Stomach (tissue), 9 donors: ENCODE results near the gene ZDHHC18. TPM values are rescaled to one million over a fixed set of nuclear protein-coding genes. Genes with fewer than 3 reads are reported as not detected.

Source experiments
- DNase-seq, 2 donors: peaks; one replicate each; pipeline versions ENCODE4 v3.0.0 to v3.0.0-alpha.2; 2013 to 2019
- H3K27ac ChIP-seq, 5 donors: fragments of 200-600 bp in 4 of 5; sonication (generic) in 4 of 5; one replicate each; pipeline ENCODE4 v1.5.1; 2013 to 2019; ENCODE audit warnings: mild to moderate bottlenecking in 1 of 5, moderate library complexity in 1 of 5
- H3K27me3 ChIP-seq, 3 donors: fragments of 200-600 bp; sonication (generic); one replicate each; pipeline ENCODE4 v1.5.1; 2017 to 2019; ENCODE audit warnings: mixed run types in 1 of 3
- H3K36me3 ChIP-seq, 4 donors: fragments of 200-600 bp; sonication (generic); 1 replicate in 3 of 4; 2 replicates in 1 of 4; pipeline ENCODE4 v1.5.1; 2016 to 2019
- H3K4me1 ChIP-seq, 4 donors: fragments of 200-600 bp; sonication (generic); one replicate each; pipeline ENCODE4 v1.5.1; 2016 to 2019
- H3K4me3 ChIP-seq, 4 donors: fragments of 200-600 bp; sonication (generic) in 3 of 4; one replicate each; pipeline ENCODE4 v1.5.1; 2016 to 2019; ENCODE audit warnings: mild to moderate bottlenecking in 1 of 4
- H3K9me3 ChIP-seq, 4 donors: fragments of 200-600 bp; sonication (generic); one replicate each; pipeline ENCODE4 v1.5.1; 2016 to 2019
- EP300 ChIP-seq: sonication (generic); formaldehyde crosslinking; IDR thresholded peaks from one replicate; pipeline ENCODE4 v1.6.1; 2017; ENCODE audit warnings: antibody characterized with exemption
- POLR2A ChIP-seq, 4 donors: fragments of 450-650 bp; IDR thresholded peaks; one replicate each; pipeline ENCODE4 v1.6.1; 2016; ENCODE audit warnings: antibody characterized with exemption in 4 of 4, control low read depth in 2 of 4, mild to moderate bottlenecking in 1 of 4, moderate library complexity in 1 of 4
- POLR2AphosphoS5 ChIP-seq, 3 donors: sonication (generic); formaldehyde crosslinking; IDR thresholded peaks; one replicate each; pipeline ENCODE4 v1.6.1; 2016; ENCODE audit warnings: antibody characterized with exemption in 3 of 3
- WGBS, 5 donors: extraction: QIAGEN DNeasy Blood & Tissue Kit in 3 of 5; methylation state at CpG; one replicate each; pipeline versions ENCODE4 v1.1.5 to v1.1.7; 2013 to 2018; 5-methylcytosine and 5-hydroxymethylcytosine counted together
- intact Hi-C: fragments of 100-400 bp; cut with DNase I; formaldehyde crosslinking; loops from one replicate; pipeline ENCODE4 v1.15.1; 2023; ENCODE audit warnings: low total_unique reads
- polyA plus RNA-seq, 3 donors: library from polyadenylated mRNA; stranded (reverse); fragments of 200-250 nt; gene quantifications; one replicate each; pipeline ENCODE4 v1.2.3, GENCODE V29; 2013
- total RNA-seq, 5 donors: library from RNA; depleted of rRNA; stranded (reverse); fragments of >200 nt; gene quantifications; one replicate each; pipeline versions ENCODE4 v1.1.0 to v1.2.3, GENCODE V29; 2014 to 2016
- TF ChIP-seq, protein P1 (sequence below), 7 experiments: fragments of 450-650 bp in 4 of 7; fragments of 200-600 bp in 3 of 7; sonication (generic) in 3 of 7; IDR thresholded peaks; one replicate each; pipeline ENCODE4 v1.5.1; 2016 to 2019; ENCODE audit warnings: antibody characterized with exemption in 7 of 7, control low read depth in 2 of 7, mild to moderate bottlenecking in 1 of 7
- donor health status: healthy with polysubstance abuse.
- donor health status: Bipolar disorder and iron deficiency.
- donor health status: healthy.

Gene ZDHHC18
- total and polyA plus RNA-seq, 8 donors, result 5.2 to 81.7 (median 9.2) TPM

DNA sequence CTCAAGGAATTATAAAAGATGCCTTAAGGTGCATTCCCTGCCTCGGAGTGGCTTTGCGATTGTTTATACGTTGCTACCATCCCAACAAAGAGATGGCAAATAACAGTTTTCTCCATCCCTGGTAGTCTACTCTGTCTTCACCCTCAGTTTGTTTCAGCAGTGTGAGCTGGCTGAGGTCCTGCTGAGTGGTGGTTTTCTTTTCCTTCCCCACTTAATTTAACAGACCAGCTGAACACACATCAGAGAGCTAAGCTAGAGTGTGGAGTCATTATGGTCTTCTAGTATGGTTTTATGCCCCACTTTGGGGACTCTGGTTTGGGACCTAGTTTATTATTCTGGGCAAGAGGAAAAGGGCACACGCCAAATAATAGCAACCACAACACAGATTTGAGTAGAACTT, 36.6 kb upstream of the ZDHHC18 start:
- H3K4me1 ChIP-seq, result peaks cover 23 to 56% (median 40%) of the 10 kb centered on the region in 4 donors
- no peak overlapping the region for H3K4me3 ChIP-seq
- peaks cover 13 to 38% (median 34%) of the 10 kb centered on the region in 4 donors for H3K36me3 ChIP-seq
- H3K27ac ChIP-seq, result peak overlapping the region in 2 of 5 donors; percentile 97 to 100
- no peak for TF ChIP-seq POLR2AphosphoS5 (IDR thresholded peaks at IDR 0.05)
- TF ChIP-seq, protein P1, sequence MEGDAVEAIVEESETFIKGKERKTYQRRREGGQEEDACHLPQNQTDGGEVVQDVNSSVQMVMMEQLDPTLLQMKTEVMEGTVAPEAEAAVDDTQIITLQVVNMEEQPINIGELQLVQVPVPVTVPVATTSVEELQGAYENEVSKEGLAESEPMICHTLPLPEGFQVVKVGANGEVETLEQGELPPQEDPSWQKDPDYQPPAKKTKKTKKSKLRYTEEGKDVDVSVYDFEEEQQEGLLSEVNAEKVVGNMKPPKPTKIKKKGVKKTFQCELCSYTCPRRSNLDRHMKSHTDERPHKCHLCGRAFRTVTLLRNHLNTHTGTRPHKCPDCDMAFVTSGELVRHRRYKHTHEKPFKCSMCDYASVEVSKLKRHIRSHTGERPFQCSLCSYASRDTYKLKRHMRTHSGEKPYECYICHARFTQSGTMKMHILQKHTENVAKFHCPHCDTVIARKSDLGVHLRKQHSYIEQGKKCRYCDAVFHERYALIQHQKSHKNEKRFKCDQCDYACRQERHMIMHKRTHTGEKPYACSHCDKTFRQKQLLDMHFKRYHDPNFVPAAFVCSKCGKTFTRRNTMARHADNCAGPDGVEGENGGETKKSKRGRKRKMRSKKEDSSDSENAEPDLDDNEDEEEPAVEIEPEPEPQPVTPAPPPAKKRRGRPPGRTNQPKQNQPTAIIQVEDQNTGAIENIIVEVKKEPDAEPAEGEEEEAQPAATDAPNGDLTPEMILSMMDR (IDR thresholded peaks at IDR 0.05), result no peak
- no peak for TF ChIP-seq EP300
- TF ChIP-seq POLR2A (IDR thresholded peaks at IDR 0.05), result no peak
- H3K9me3 ChIP-seq, result no peaks in the 10 kb centered on the region
- WGBS, 5 donors, result 68 to 85% (median 75%) methylated on average over 4 of the region's 4 CpGs
- intact Hi-C loops, result loop anchor here (5.0 to 10.0 kb wide), 2 partner anchors 105 to 188 kb away; no protein-coding TSS in a partner anchor
- no peaks in the 10 kb centered on the region for H3K27me3 ChIP-seq
- no peak for DNase-seq

DNA sequence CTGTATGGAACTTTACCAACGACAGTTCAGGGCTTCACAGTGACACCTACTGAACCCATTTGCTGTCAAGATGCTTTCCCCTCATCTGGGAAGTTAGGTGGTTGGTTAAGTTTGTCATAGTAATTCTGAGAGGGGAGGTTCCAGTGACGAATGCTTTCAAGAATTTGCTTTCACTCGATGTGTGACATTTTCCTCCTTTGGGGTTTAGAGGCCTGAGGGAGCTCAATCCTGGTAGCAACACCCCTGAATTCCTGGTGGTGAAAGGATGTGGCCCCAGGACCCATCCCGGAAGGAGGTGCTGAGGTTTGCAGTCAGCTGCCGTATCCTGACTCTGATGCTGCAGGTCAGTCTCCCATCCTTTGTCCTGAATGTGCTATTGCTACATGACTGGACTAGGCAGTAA, 35.9 kb upstream of the ZDHHC18 start:
- H3K27me3 ChIP-seq, result no peaks in the 10 kb centered on the region
- no peak overlapping the region for H3K4me3 ChIP-seq
- H3K36me3 ChIP-seq, result peaks cover 15 to 44% (median 39%) of the 10 kb centered on the region in 4 donors
- peaks cover 17 to 50% (median 34%) of the 10 kb centered on the region in 4 donors for H3K4me1 ChIP-seq
- no peak for DNase-seq
- no peak for TF ChIP-seq POLR2AphosphoS5 (IDR thresholded peaks at IDR 0.05)
- no peak for TF ChIP-seq POLR2A (IDR thresholded peaks at IDR 0.05)
- TF ChIP-seq, protein P1 (IDR thresholded peaks at IDR 0.05), result no peak
- no peak for TF ChIP-seq EP300
- WGBS, 5 donors, result 66 to 85% (median 72%) methylated on average over 5 of the region's 5 CpGs
- intact Hi-C loops, result loop anchor here (5.0 kb wide), 1 partner anchor 188 kb away; no protein-coding TSS in a partner anchor
- H3K27ac ChIP-seq, result no peak overlapping the region
- H3K9me3 ChIP-seq, result no peaks in the 10 kb centered on the region

DNA sequence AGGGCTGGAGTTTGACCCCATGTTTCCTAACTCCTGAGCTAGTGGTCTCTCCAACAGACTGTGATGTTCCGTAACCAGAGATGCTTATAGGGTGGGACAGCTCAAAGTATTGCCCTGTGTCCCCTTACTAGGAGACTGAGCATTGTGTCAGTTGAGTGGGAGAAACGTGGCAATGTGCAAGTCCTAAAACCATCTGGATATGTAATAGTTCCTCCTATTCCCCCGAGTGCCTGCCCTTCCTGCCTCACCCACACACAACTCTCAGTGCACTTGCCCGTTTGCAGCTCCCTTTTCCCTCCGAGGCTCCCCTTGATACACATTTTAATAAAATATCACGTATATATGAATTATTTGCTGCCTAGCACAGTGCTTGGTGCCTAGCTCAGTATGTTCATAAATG, 35.3 kb upstream of the ZDHHC18 start:
- Histone ChIP-seq H3K4me1 (peaks cover 11 to 44% (median 28%) of the 10 kb centered on the region in 4 donors), H3K27ac (no peak overlapping the region), H3K4me3 (no peak overlapping the region), H3K27me3 (no peaks in the 10 kb centered on the region), H3K36me3 (peaks cover 15 to 48% (median 43%) of the 10 kb centered on the region in 4 donors), H3K9me3 (no peaks in the 10 kb centered on the region)
- no peak for DNase-seq
- intact Hi-C loops, result loop anchor here (5.0 kb wide), 1 partner anchor 189 kb away; no protein-coding TSS in a partner anchor
- WGBS, 5 donors, result 61 to 74% (median 70%) methylated on average over 6 of the region's 6 CpGs
- no peak for TF ChIP-seq POLR2AphosphoS5 (IDR thresholded peaks at IDR 0.05)
- TF ChIP-seq, protein P1 (IDR thresholded peaks at IDR 0.05), result no peak
- no peak for TF ChIP-seq POLR2A (IDR thresholded peaks at IDR 0.05)
- TF ChIP-seq EP300, result no peak

DNA sequence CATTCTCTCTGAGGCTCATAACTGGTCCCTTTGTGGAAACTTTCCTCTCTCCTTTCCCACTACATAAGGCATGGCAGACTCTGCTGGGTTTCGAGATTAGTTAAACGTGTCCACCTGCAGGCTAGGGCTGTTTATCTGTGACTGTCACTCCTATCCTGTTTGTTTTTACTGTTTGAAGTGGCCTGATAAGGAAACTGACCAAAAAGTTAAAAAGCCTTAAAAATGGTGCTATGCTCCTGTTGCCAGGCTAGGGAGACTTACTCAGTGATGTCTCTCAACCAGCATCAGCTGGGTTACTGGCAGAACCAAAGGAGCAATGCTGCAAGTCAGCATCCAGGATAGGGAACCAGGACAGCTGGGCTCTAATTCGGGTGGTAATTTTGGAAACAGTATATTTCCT, 34.9 kb upstream of the ZDHHC18 start:
- H3K27ac ChIP-seq, result no peak overlapping the region
- TF ChIP-seq, protein P1 (IDR thresholded peaks at IDR 0.05), result no peak
- no peak for TF ChIP-seq EP300
- no peak for TF ChIP-seq POLR2A (IDR thresholded peaks at IDR 0.05)
- no peak for TF ChIP-seq POLR2AphosphoS5 (IDR thresholded peaks at IDR 0.05)
- 44 to 77% (median 54%) methylated on average over 3 of the region's 3 CpGs for WGBS, 5 donors
- H3K4me1 ChIP-seq, result peaks cover 6 to 39% (median 23%) of the 10 kb centered on the region in 4 donors
- no peaks in the 10 kb centered on the region for H3K9me3 ChIP-seq
- no peak overlapping the region for H3K4me3 ChIP-seq
- DNase-seq, result no peak
- peaks cover 15 to 53% (median 46%) of the 10 kb centered on the region in 4 donors for H3K36me3 ChIP-seq
- no peaks in the 10 kb centered on the region for H3K27me3 ChIP-seq
- intact Hi-C loops, result loop anchor here (5.0 kb wide), 1 partner anchor 189 kb away; no protein-coding TSS in a partner anchor
